GM12878 (cell line): Measurements from ENCODE around the gene EP400. TPM values are rescaled to one million over a fixed set of nuclear protein-coding genes. Genes with fewer than 3 reads are reported as not detected.

Experiments
- ATAC-seq: fragments of 200-7000 bp; cut with Tn5 transposase; 3 replicates; pipeline ENCODE4 v1.9.1; 2020; ENCODE audit warnings: mild to moderate bottlenecking, moderate library complexity
- BruUV-seq: library from RNA; stranded (reverse); fragments of 400-500 nt; replicated peaks from 2 replicates; lab custom pipeline; 2021; lab: Mats Ljungman, UMichigan
- CTCF ChIA-PET: fragments of 300-600 bp; sonication (Branson Sonifier 250); formaldehyde crosslinking; extraction: SDS; loops from one replicate; lab custom pipeline; 2021; ENCODE audit warnings: inconsistent platforms; lab: Yijun Ruan, JAX
- POLR2A ChIA-PET: fragments of 350-600 bp; formaldehyde crosslinking; extraction: SDS; loops from one replicate; lab custom pipeline; 2021; ENCODE audit warnings: inconsistent platforms; lab: Charles Lee
- RAD21 ChIA-PET: fragments of 300-600 bp; sonication (Branson Sonifier 250); formaldehyde crosslinking; loops from one replicate; lab custom pipeline; 2023; ENCODE audit warnings: antibody characterized with exemption; ENCODE audit not compliant: unreplicated experiment; lab: Charles Lee
- SMC1A ChIA-PET: fragments of 300-600 bp; sonication (Branson Sonifier 250); formaldehyde crosslinking; loops from one replicate; lab custom pipeline; 2023; ENCODE audit not compliant: unreplicated experiment, uncharacterized antibody; lab: Charles Lee
- DNase-seq: peaks from one replicate; pipeline ENCODE4 v3.0.0-alpha.2; 2011; ENCODE audit warnings: low read depth, low spot score
- FAIRE-seq: peaks from 3 replicates; lab custom pipeline; 2011; peaks lifted over from hg19 to GRCh38; lab: Jason Lieb, UNC
- H2AFZ ChIP-seq: 2 replicates; pipeline ENCODE4 v1.6.0; 2011; ENCODE audit warnings: low read depth, low read length, control low read depth; ENCODE audit not compliant: control insufficient read depth
- H3K27ac ChIP-seq: 2 replicates; pipeline ENCODE4 v1.5.1; 2011; ENCODE audit warnings: control low read depth; ENCODE audit not compliant: control insufficient read depth, insufficient read depth
- H3K27me3 ChIP-seq, 2 experiments: replicated peaks in 1 of 2; 2 replicates each; pipeline versions ENCODE4 v1.6.0 to v1.6.1; 2011; ENCODE audit warnings: low read length in 1 of 2; ENCODE audit not compliant: control insufficient read depth in 2 of 2, insufficient read depth in 2 of 2
- H3K36me3 ChIP-seq, 2 experiments: 2 replicates each; pipeline ENCODE4 v1.5.1; 2011; ENCODE audit warnings: low read length in 1 of 2; ENCODE audit not compliant: control insufficient read depth in 2 of 2, insufficient read depth in 2 of 2
- H3K4me1 ChIP-seq: 2 replicates; pipeline ENCODE4 v1.6.1; 2011; ENCODE audit warnings: mild to moderate bottlenecking, low read length, moderate library complexity, mixed read lengths; ENCODE audit not compliant: control insufficient read depth, insufficient read depth
- H3K4me2 ChIP-seq: 2 replicates; pipeline ENCODE4 v1.6.0; 2011; ENCODE audit warnings: control low read depth; ENCODE audit not compliant: control insufficient read depth, insufficient read depth
- H3K4me3 ChIP-seq: fragments of 200-600 bp; sonication (generic); 2 replicates; pipeline ENCODE4 v1.5.1; 2016
- H3K79me2 ChIP-seq: 2 replicates; pipeline ENCODE4 v1.6.0; 2011; ENCODE audit warnings: low read length; ENCODE audit not compliant: control insufficient read depth, insufficient read depth
- H3K9ac ChIP-seq: 2 replicates; pipeline ENCODE4 v1.8.0; 2011; ENCODE audit warnings: low read length, control low read depth, mixed read lengths; ENCODE audit not compliant: control insufficient read depth, insufficient read depth
- H3K9me3 ChIP-seq: replicated peaks from 3 replicates; pipeline ENCODE4 v1.5.1; 2011; ENCODE audit warnings: mild to moderate bottlenecking, low read length; ENCODE audit not compliant: control insufficient read depth, insufficient read depth
- H4K20me1 ChIP-seq: 2 replicates; pipeline ENCODE4 v1.6.0; 2011; ENCODE audit not compliant: control insufficient read depth, insufficient read depth
- ASH2L ChIP-seq: fragments of 300-600, 200-600 bp; sonication (generic); IDR thresholded peaks from 2 replicates; pipeline ENCODE4 v1.6.1; 2017; ENCODE audit warnings: low read depth, mild to moderate bottlenecking, borderline replicate concordance
- BMI1 ChIP-seq: fragments of 450-650 bp; IDR thresholded peaks from 2 replicates; pipeline ENCODE4 v1.6.1; 2016; ENCODE audit warnings: mild to moderate bottlenecking, moderate library complexity, borderline replicate concordance
- GATAD2B ChIP-seq: fragments of 450-650 bp; conservative IDR thresholded peaks from 2 replicates; pipeline ENCODE4 v1.6.1; 2017; ENCODE audit warnings: low read depth, mild to moderate bottlenecking, moderate library complexity
- HDAC2 ChIP-seq: fragments of 200-600 bp; sonication (generic); IDR thresholded peaks from 2 replicates; pipeline ENCODE4 v1.6.1; 2017
- MYC ChIP-seq: IDR thresholded peaks from 2 replicates; pipeline ENCODE4 v1.6.1; 2011; ENCODE audit warnings: mild to moderate bottlenecking, low read length, moderate library complexity, inconsistent platforms; ENCODE audit not compliant: insufficient read depth, insufficient replicate concordance, insufficient read length, severe bottlenecking
- PAX8 ChIP-seq: fragments of 450-650 bp; IDR thresholded peaks from 2 replicates; pipeline ENCODE4 v1.6.1; 2017; ENCODE audit warnings: mild to moderate bottlenecking, moderate library complexity
- SMC3 ChIP-seq: IDR thresholded peaks from 2 replicates; pipeline ENCODE4 v1.6.1; 2011; ENCODE audit warnings: low read length, improper control_type of control experiment, borderline replicate concordance
- WGBS: methylation state at CpG from one replicate; pipeline ENCODE4 v1.1.6; 2016; ENCODE audit warnings: low lambda C conversion rate; ENCODE audit not compliant: insufficient replicate concordance, insufficient coverage; ENCODE audit errors: missing lambda C conversion rate; 5-methylcytosine and 5-hydroxymethylcytosine counted together
- in situ Hi-C: fragments of 300-500 bp; cut with MboI; formaldehyde crosslinking; loops from 9 replicates; pipeline ENCODE4 v1.14.3; 2018; ENCODE audit warnings: mixed read lengths
- intact Hi-C: fragments of 100-400 bp; cut with micrococcal nuclease; formaldehyde crosslinking; loops from one replicate; pipeline ENCODE4 v1.14.2; 2022; ENCODE audit not compliant: unreplicated experiment
- polyA plus RNA-seq, 11 experiments: library from polyadenylated mRNA; depleted of rRNA in 4 of 11; unstranded in 6 of 11; stranded (reverse) in 5 of 11; fragments of >200 nt; fragmentation: Nextera tagmentation in 4 of 11; fragmentation: Illumina TruSeq in 1 of 11; extraction: Ambion mirVana in 4 of 11; extraction: Trizol in 1 of 11; gene quantifications; 1 replicate in 1 of 11; 2 replicates in 10 of 11; pipeline versions ENCODE4 v1.2.1 to v1.2.3, GENCODE V29; 2011 to 2016; ENCODE audit warnings: inconsistent platforms in 2 of 11, missing spikeins in 2 of 11, low read depth in 1 of 11
- total RNA-seq, 4 experiments: library from RNA; depleted of rRNA in 3 of 4; stranded (reverse); fragments of >200 nt in 3 of 4; fragmentation: Illumina TruSeq in 1 of 4; extraction: Trizol in 1 of 4; gene quantifications; 2 replicates each; pipeline versions ENCODE4 v1.2.1 to v1.2.3, GENCODE V29; 2013 to 2021
- TF ChIP-seq, protein P1 (sequence below), 3 experiments: IDR thresholded peaks in 2 of 3; conservative IDR thresholded peaks in 1 of 3; 2 replicates each; pipeline ENCODE4 v1.5.1; 2011; ENCODE audit warnings: low read depth in 3 of 3, low read length in 3 of 3, mild to moderate bottlenecking in 3 of 3, control low read depth in 2 of 3, moderate library complexity in 2 of 3, inconsistent platforms in 1 of 3, mixed read lengths in 1 of 3; ENCODE audit not compliant: control insufficient read depth in 2 of 3, insufficient read depth in 1 of 3; ENCODE audit errors: extremely low read depth in 1 of 3

The EP400 gene
- total and polyA plus RNA-seq, 10 of the 15 experiments (the other 5 are each of a cell fraction or from before 2014, with no cell fraction given) = 3.8 to 44.2 (median 8.4) TPM

DNA sequence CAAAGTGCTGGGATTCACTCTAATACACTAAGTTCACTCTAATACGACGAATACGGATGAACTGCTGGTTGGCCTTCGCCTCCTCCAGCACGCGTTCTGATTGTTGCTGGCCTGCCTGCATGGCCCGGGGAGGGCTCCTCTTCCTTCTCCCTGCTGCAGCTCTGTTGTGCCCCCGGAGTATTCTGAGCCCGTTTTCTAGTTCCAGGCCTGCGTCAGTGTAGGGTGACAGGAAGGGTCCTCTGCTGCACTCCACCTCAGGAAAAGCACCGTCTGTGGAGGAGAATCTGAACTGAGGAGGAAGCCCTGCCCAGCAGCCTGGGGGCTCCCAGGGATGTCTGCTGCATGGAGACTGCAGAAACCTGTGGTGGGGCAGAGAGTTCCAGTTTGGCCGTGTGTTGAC lies 150.0 kb downstream of the EP400 start:
- FAIRE-seq (no peak), ATAC-seq (no peak)
- intact Hi-C loops = no loop called here
- SMC1A ChIA-PET = no interaction called here
- Histone ChIP-seq H3K9me3 (no peaks in the 10 kb centered on the region), H3K27me3 (no peaks in the 10 kb centered on the region), H4K20me1 (no peaks in the 10 kb centered on the region), H3K4me1 (no peaks in the 10 kb centered on the region), H3K4me2 (no peak overlapping the region), H2AFZ (no peak overlapping the region), H3K4me3 (no peak overlapping the region)
- 94% methylated on average over 12 of the region's 12 CpGs for WGBS
- BruUV-seq = no TSS peak
- CTCF ChIA-PET = no interaction called here
- TF ChIP-seq SMC3 (no peak), HDAC2 (no peak), PAX8 (no peak), GATAD2B (no peak), MYC (no peak), BMI1 (no peak), ASH2L (no peak)
- TF ChIP-seq, protein P1, sequence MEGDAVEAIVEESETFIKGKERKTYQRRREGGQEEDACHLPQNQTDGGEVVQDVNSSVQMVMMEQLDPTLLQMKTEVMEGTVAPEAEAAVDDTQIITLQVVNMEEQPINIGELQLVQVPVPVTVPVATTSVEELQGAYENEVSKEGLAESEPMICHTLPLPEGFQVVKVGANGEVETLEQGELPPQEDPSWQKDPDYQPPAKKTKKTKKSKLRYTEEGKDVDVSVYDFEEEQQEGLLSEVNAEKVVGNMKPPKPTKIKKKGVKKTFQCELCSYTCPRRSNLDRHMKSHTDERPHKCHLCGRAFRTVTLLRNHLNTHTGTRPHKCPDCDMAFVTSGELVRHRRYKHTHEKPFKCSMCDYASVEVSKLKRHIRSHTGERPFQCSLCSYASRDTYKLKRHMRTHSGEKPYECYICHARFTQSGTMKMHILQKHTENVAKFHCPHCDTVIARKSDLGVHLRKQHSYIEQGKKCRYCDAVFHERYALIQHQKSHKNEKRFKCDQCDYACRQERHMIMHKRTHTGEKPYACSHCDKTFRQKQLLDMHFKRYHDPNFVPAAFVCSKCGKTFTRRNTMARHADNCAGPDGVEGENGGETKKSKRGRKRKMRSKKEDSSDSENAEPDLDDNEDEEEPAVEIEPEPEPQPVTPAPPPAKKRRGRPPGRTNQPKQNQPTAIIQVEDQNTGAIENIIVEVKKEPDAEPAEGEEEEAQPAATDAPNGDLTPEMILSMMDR (IDR thresholded peaks at IDR 0.05 in 2 of 3, conservative IDR thresholded peaks at IDR 0.05 in 1 of 3; ENCODE audit: control insufficient read depth in 2 of 3, extremely low read depth in 1 of 3, insufficient read depth in 1 of 3, low read depth in 3 of 3, low read length in 3 of 3) = no peak
- TF ChIP-seq, all 136 proteins: peak for 0
- no peak for DNase-seq
- ChIA-PET POLR2A (no interaction called here), RAD21 (no interaction called here)
- H3K9ac ChIP-seq = no peak overlapping the region
- no peak overlapping the region for H3K27ac ChIP-seq
- H3K79me2 ChIP-seq = no peaks in the 10 kb centered on the region
- H3K36me3 ChIP-seq = peaks cover 0 to 5% of the 10 kb centered on the region in 2 experiments; a peak in 3 of 4 replicates
- in situ Hi-C loops = no loop called here
